Measurements from ENCODE around the gene GCA.

The GCA gene

GRCh38 chr2:162317058-162317742 lies 26.7 kb upstream of the GCA start:
- no peak overlapping the region for H3K4me2 ChIP-seq (ENCODE audit: low read depth, low read length, poor library complexity, severe bottlenecking)
- no peak overlapping the region for H3K27ac ChIP-seq (ENCODE audit: low read depth, low read length)
- no peaks in the 10 kb centered on the region for H4K20me1 ChIP-seq (ENCODE audit: low read depth, low read length)
- no peak overlapping the region for H3K9ac ChIP-seq (ENCODE audit: low read length)
- H3K9me3 ChIP-seq (ENCODE audit: insufficient read depth, low read length): no peaks in the 10 kb centered on the region
- no peaks in the 10 kb centered on the region for H3K9me2 ChIP-seq (replicated peaks; ENCODE audit: insufficient read depth, low read length)
- no peaks in the 10 kb centered on the region for H3K27me3 ChIP-seq (ENCODE audit: low read length)
- H3K36me3 ChIP-seq (ENCODE audit: low read length): no peaks in the 10 kb centered on the region
- H3K4me3 ChIP-seq (ENCODE audit: insufficient read depth, low read length, poor library complexity, severe bottlenecking): no peak overlapping the region
- H3K79me2 ChIP-seq (ENCODE audit: insufficient read depth, low read length): no peaks in the 10 kb centered on the region
- TF ChIP-seq EZH2phosphoT487 (conservative IDR thresholded peaks at IDR 0.05; ENCODE audit: low read length) (no peak), CTCF (IDR thresholded peaks at IDR 0.05; ENCODE audit: insufficient read depth, low read length, poor library complexity, severe bottlenecking) (no peak)
- H2AFZ ChIP-seq (ENCODE audit: low read depth, low read length, severe bottlenecking): no peak overlapping the region
- no peaks in the 10 kb centered on the region for H3F3A ChIP-seq (ENCODE audit: insufficient read depth)

GRCh38 chr2:162317861-162318327 lies 26.0 kb upstream of the GCA start:
- H3K9ac ChIP-seq (ENCODE audit: low read length): peak overlapping the region; percentile 41
- TF ChIP-seq EZH2phosphoT487 (conservative IDR thresholded peaks at IDR 0.05; ENCODE audit: low read length) (no peak), CTCF (IDR thresholded peaks at IDR 0.05; ENCODE audit: insufficient read depth, low read length, poor library complexity, severe bottlenecking) (no peak)

GRCh38 chr2:162318328-162319180 lies 25.4 kb upstream of the GCA start, which contains the start of gene IFIH1:
Gene IFIH1 (minus strand): TSS chr2:162318684. CDS start chr2:162318307, 377 bp downstream.
- Histone ChIP-seq H3K27ac (ENCODE audit: low read depth, low read length) (no peak within 1 kb of the TSS), H3K4me3 (ENCODE audit: insufficient read depth, low read length, poor library complexity, severe bottlenecking) (peak within 1 kb of the TSS; percentile 37), H3K27me3 (ENCODE audit: low read length) (no peaks in the 10 kb centered on the region), H4K20me1 (ENCODE audit: low read depth, low read length) (no peaks in the 10 kb centered on the region), H3K4me2 (ENCODE audit: low read depth, low read length, poor library complexity, severe bottlenecking) (peak within 1 kb of the TSS; percentile 54), H3K9ac (ENCODE audit: low read length) (peak within 1 kb of the TSS; percentile 41), H3K9me3 (ENCODE audit: insufficient read depth, low read length) (no peaks in the 10 kb centered on the region), H3K79me2 (ENCODE audit: insufficient read depth, low read length) (no peaks in the 10 kb centered on the region), H2AFZ (ENCODE audit: low read depth, low read length, severe bottlenecking) (peak within 1 kb of the TSS; percentile 72), H3F3A (ENCODE audit: insufficient read depth) (no peaks in the 10 kb centered on the region), H3K9me2 (replicated peaks; ENCODE audit: insufficient read depth, low read length) (no peaks in the 10 kb centered on the region), H3K36me3 (ENCODE audit: low read length) (no peaks in the 10 kb centered on the region)
- TF ChIP-seq CTCF (IDR thresholded peaks at IDR 0.05; ENCODE audit: insufficient read depth, low read length, poor library complexity, severe bottlenecking) (no peak), EZH2phosphoT487 (conservative IDR thresholded peaks at IDR 0.05; ENCODE audit: low read length) (no peak)

More at GRCh38 chr2:162317861-162318327, 26.0 kb upstream of the GCA start:
- peak overlapping the region; percentile 54 for H3K4me2 ChIP-seq (ENCODE audit: low read depth, low read length, poor library complexity, severe bottlenecking)
- H3K79me2 ChIP-seq (ENCODE audit: insufficient read depth, low read length): no peaks in the 10 kb centered on the region
- no peaks in the 10 kb centered on the region for H3K9me3 ChIP-seq (ENCODE audit: insufficient read depth, low read length)
- peak overlapping the region; percentile 72 for H2AFZ ChIP-seq (ENCODE audit: low read depth, low read length, severe bottlenecking)
- peak overlapping the region; percentile 37 for H3K4me3 ChIP-seq (ENCODE audit: insufficient read depth, low read length, poor library complexity, severe bottlenecking)
- no peak overlapping the region for H3K27ac ChIP-seq (ENCODE audit: low read depth, low read length)
- no peaks in the 10 kb centered on the region for H4K20me1 ChIP-seq (ENCODE audit: low read depth, low read length)
- no peaks in the 10 kb centered on the region for H3K27me3 ChIP-seq (ENCODE audit: low read length)
- no peaks in the 10 kb centered on the region for H3K36me3 ChIP-seq (ENCODE audit: low read length)
- no peaks in the 10 kb centered on the region for H3F3A ChIP-seq (ENCODE audit: insufficient read depth)
- no peaks in the 10 kb centered on the region for H3K9me2 ChIP-seq (replicated peaks; ENCODE audit: insufficient read depth, low read length)

Data from SU-DHL-6 (cell line).